Cardiac muscle cell (in vitro differentiated cells and primary cell): Measurements from ENCODE around the gene SAP30BP. TPM values are rescaled to one million over a fixed set of nuclear protein-coding genes. Genes with fewer than 3 reads are reported as not detected.

Source experiments
- DNase-seq, 2 donors: peaks; one replicate each; pipeline versions ENCODE4 v3.0.0 to v3.0.0-alpha.2; 2010 to 2017; ENCODE audit warnings: low read depth in 1 of 2, low spot score in 1 of 2
- H3K27ac ChIP-seq: fragments of 200-600 bp; sonication (generic); 2 replicates; pipeline ENCODE4 v1.5.1; 2016
- H3K27me3 ChIP-seq: fragments of 200-600 bp; sonication (generic); 2 replicates; pipeline ENCODE4 v1.6.0; 2016; ENCODE audit warnings: control low read depth
- H3K36me3 ChIP-seq: fragments of 200-600 bp; sonication (generic); 2 replicates; pipeline ENCODE4 v1.5.1; 2016; ENCODE audit warnings: control low read depth
- H3K4me1 ChIP-seq: fragments of 200-600 bp; sonication (generic); 2 replicates; pipeline ENCODE4 v1.8.1; 2017; ENCODE audit warnings: low read depth, mild to moderate bottlenecking, mixed run types
- H3K4me3 ChIP-seq: fragments of 200-600 bp; sonication (generic); 2 replicates; pipeline ENCODE4 v1.5.1; 2016; ENCODE audit warnings: mild to moderate bottlenecking
- H3K9me3 ChIP-seq: fragments of 200-600 bp; sonication (generic); 2 replicates; pipeline ENCODE4 v1.5.1; 2017; ENCODE audit warnings: low read depth, mild to moderate bottlenecking, control low read depth
- polyA plus RNA-seq: library from polyadenylated mRNA; unstranded; fragments of >200 nt; fragmentation: Nextera tagmentation; extraction: Ambion mirVana; gene quantifications from 2 replicates; pipeline ENCODE4 v1.2.1, GENCODE V29; 2016
- total RNA-seq: library from RNA; depleted of rRNA; stranded (reverse); fragments of >200 nt; gene quantifications from 2 replicates; pipeline ENCODE4 v1.2.3, GENCODE V29; 2016
- TF ChIP-seq, protein P1 (sequence below): IDR thresholded peaks from 2 replicates; pipeline ENCODE4 v1.5.1; 2012; ENCODE audit warnings: low read depth, mild to moderate bottlenecking, low read length

The SAP30BP gene
- total and polyA plus RNA-seq, 2 experiments from 2014 or later = 50.8 to 106 TPM

DNA sequence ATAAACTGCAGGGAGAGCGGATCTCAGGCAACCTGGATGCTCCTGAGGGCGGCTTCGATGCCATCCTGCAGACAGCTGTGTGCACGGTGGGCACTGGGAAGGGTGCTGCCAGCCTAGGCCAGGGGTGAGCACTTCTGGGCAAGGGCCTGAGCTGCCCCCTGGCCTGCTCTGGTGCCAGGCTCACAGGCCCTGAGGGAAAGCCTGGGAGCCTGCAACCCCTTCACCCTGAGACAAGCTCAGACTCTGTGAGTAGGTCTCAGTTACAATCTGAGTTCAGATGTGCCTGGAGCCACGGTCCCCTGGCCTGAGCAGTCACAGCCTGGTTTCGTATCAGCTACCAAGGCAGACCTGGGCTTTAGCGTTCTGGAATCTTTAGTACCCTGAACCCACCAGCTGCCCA is 62.2 kb downstream of the SAP30BP start:
- H3K9me3 ChIP-seq = no peaks in the 10 kb centered on the region
- no peak for DNase-seq
- H3K4me3 ChIP-seq = no peak overlapping the region
- H3K36me3 ChIP-seq = no peaks in the 10 kb centered on the region
- no peaks in the 10 kb centered on the region for H3K27me3 ChIP-seq
- no peaks in the 10 kb centered on the region for H3K4me1 ChIP-seq
- TF ChIP-seq, protein P1, sequence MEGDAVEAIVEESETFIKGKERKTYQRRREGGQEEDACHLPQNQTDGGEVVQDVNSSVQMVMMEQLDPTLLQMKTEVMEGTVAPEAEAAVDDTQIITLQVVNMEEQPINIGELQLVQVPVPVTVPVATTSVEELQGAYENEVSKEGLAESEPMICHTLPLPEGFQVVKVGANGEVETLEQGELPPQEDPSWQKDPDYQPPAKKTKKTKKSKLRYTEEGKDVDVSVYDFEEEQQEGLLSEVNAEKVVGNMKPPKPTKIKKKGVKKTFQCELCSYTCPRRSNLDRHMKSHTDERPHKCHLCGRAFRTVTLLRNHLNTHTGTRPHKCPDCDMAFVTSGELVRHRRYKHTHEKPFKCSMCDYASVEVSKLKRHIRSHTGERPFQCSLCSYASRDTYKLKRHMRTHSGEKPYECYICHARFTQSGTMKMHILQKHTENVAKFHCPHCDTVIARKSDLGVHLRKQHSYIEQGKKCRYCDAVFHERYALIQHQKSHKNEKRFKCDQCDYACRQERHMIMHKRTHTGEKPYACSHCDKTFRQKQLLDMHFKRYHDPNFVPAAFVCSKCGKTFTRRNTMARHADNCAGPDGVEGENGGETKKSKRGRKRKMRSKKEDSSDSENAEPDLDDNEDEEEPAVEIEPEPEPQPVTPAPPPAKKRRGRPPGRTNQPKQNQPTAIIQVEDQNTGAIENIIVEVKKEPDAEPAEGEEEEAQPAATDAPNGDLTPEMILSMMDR = no peak
- no peak overlapping the region for H3K27ac ChIP-seq

DNA sequence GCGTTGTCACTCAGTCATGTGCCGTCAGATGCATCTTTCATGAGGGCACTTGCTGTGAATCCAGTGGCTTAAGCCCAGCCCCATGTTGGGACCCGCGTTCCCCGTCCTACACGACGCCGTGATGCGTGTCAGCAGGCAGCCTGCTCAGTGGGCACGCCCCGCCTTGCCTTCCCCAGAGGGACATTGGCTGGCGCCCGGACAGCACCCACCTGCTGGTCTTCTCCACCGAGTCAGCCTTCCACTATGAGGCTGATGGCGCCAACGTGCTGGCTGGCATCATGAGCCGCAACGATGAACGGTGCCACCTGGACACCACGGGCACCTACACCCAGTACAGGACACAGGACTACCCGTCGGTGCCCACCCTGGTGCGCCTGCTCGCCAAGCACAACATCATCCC is 62.9 kb downstream of the SAP30BP start:
- H3K9me3 ChIP-seq = no peaks in the 10 kb centered on the region
- DNase-seq = no peak
- H3K27me3 ChIP-seq = no peaks in the 10 kb centered on the region
- H3K4me3 ChIP-seq = no peak overlapping the region
- H3K36me3 ChIP-seq = no peaks in the 10 kb centered on the region
- TF ChIP-seq, protein P1 = no peak
- H3K4me1 ChIP-seq = no peaks in the 10 kb centered on the region
- H3K27ac ChIP-seq = no peak overlapping the region

DNA sequence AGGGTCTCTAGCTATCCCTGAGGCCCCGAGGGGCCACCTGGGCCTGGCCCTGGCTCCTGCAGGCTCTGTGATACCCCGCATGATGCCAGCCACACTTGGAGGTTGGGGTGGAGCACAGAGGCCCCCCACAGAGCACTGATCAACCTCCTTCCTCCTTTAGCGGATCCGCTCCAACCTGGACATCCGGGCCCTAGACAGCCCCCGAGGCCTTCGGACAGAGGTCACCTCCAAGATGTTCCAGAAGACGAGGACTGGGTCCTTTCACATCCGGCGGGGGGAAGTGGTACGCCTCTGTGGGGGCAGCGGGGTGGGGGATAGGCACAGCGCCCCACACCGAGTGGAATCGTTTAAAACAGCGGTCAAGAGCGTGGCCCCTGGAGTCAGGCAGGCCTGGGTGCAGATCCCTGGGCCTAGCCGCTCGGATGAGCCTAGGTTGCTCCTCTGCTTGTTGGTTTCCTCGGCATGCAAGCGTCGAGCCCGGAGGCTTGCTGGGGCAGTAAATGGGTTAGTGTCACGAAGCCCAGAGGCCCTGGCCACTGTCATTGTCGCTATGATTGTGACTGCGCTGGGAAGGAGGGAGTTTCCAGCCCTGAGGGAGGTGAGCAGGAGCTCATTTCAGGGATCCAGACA is 64.1 kb downstream of the SAP30BP start:
- H3K36me3 ChIP-seq = no peaks in the 10 kb centered on the region
- H3K27ac ChIP-seq = no peak overlapping the region
- H3K4me3 ChIP-seq = no peak overlapping the region
- H3K27me3 ChIP-seq = no peaks in the 10 kb centered on the region
- TF ChIP-seq, protein P1 = no peak
- no peaks in the 10 kb centered on the region for H3K9me3 ChIP-seq
- no peak for DNase-seq
- H3K4me1 ChIP-seq = no peaks in the 10 kb centered on the region

DNA sequence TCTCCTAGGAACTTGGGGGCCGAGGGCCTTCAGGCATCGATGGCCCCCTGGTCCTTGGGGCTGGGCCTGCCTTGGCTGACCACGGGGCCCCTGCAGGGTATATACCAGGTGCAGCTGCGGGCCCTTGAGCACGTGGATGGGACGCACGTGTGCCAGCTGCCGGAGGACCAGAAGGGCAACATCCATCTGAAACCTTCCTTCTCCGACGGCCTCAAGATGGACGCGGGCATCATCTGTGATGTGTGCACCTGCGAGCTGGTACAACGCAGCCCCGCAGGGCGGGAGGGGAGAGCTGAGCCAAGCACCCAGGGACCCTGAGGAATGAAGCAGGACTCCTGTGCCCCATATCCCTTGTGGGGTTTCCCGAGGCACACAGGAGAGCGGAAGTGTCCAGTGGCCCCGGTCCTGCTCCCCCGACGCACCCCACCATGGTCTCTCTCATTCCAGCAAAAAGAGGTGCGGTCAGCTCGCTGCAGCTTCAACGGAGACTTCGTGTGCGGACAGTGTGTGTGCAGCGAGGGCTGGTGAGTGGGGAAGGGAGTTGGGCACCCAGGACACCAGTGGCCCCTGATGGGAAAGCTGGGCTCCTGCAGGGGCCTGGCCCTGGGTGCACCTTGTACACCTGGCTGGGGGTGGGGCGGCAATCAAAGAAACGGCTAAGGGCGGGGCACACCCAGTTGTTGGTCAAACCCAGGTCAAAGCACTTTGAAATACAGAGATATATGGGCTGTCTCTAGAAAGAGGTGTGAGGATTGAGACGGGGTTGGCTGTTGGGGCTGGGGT is 64.8 kb downstream of the SAP30BP start:
- Histone ChIP-seq H3K36me3 (no peaks in the 10 kb centered on the region), H3K4me1 (no peaks in the 10 kb centered on the region), H3K27ac (no peak overlapping the region), H3K27me3 (no peaks in the 10 kb centered on the region), H3K9me3 (no peaks in the 10 kb centered on the region), H3K4me3 (no peak overlapping the region)
- TF ChIP-seq, protein P1 = no peak
- no peak for DNase-seq

DNA sequence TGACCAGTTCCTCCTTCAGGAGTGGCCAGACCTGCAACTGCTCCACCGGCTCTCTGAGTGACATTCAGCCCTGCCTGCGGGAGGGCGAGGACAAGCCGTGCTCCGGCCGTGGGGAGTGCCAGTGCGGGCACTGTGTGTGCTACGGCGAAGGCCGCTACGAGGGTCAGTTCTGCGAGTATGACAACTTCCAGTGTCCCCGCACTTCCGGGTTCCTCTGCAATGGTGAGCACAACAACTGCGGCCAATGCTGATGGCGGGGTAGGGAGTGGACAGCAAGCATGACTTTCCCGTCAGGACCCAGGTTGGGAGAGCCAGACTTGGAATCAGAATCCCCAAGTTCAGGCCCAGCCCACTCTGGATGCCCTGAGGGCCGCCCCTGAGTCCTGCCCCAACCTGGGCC is 66.3 kb downstream of the SAP30BP start:
- H3K27ac ChIP-seq = no peak overlapping the region
- no peak for DNase-seq
- H3K4me3 ChIP-seq = no peak overlapping the region
- TF ChIP-seq, protein P1 = no peak
- H3K27me3 ChIP-seq = no peaks in the 10 kb centered on the region
- no peaks in the 10 kb centered on the region for H3K9me3 ChIP-seq
- H3K36me3 ChIP-seq = no peaks in the 10 kb centered on the region
- no peaks in the 10 kb centered on the region for H3K4me1 ChIP-seq
